Measurements from ENCODE around the gene RPRML.

DNA sequence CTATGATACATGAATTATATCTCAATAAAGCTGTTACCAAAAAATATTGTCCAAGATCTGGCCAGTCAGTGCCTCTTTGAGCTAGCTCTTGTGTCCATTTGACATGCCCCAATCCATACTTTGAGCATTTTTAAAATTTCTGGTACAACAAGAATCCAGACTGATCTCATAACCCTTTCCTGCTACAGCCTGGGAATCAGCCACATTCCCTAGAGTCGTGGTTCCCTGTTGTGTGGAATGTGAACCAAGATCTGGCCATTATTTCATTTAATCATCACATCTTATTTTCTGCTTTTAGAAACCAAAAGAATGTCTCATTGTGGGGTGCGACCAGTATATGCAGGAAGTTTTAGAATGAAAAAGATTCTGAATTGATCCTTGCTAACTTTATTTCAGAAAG is 34.3 kb upstream of the RPRML start:
- no peak for TF ChIP-seq POLR2A (IDR thresholded peaks at IDR 0.05)
- TF ChIP-seq, protein P1, sequence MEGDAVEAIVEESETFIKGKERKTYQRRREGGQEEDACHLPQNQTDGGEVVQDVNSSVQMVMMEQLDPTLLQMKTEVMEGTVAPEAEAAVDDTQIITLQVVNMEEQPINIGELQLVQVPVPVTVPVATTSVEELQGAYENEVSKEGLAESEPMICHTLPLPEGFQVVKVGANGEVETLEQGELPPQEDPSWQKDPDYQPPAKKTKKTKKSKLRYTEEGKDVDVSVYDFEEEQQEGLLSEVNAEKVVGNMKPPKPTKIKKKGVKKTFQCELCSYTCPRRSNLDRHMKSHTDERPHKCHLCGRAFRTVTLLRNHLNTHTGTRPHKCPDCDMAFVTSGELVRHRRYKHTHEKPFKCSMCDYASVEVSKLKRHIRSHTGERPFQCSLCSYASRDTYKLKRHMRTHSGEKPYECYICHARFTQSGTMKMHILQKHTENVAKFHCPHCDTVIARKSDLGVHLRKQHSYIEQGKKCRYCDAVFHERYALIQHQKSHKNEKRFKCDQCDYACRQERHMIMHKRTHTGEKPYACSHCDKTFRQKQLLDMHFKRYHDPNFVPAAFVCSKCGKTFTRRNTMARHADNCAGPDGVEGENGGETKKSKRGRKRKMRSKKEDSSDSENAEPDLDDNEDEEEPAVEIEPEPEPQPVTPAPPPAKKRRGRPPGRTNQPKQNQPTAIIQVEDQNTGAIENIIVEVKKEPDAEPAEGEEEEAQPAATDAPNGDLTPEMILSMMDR (IDR thresholded peaks at IDR 0.05) = no peak
